Stimulated activated effector memory CD8-positive, alpha-beta T cell treated with anti-CD3 and anti-CD28 coated beads, Interleukin-12 subunit alpha, Interleukin-12 subunit beta, amount 100 ng/mL, for 72 hours (primary cell): ENCODE measurements around the gene P2RY4.
"Not testable (repeated sequence)": the region's sequence is repeated elsewhere in the genome, so short reads cannot be mapped to it uniquely, and the experiment has no call there.

ENCODE experiments used
- ATAC-seq: fragments of 150-1000 bp; cut with Tn5 transposase; 2 replicates; pipeline ENCODE4 v1.10.0; 2021
- DNase-seq, 2 donors: peaks; one replicate each; pipeline ENCODE4 v3.0.0; 2021 to 2022; ENCODE audit warnings: low spot score in 2 of 2
- H3K27ac Mint-ChIP-seq: one replicate; pipeline ENCODE4 v1.8.0; 2022; ENCODE audit warnings: mild to moderate bottlenecking, mixed read lengths
- H3K36me3 Mint-ChIP-seq: one replicate; pipeline ENCODE4 v1.8.0; 2022; ENCODE audit warnings: mild to moderate bottlenecking, mixed read lengths
- H3K4me1 Mint-ChIP-seq: one replicate; pipeline ENCODE4 v1.8.0; 2022; ENCODE audit warnings: mixed read lengths
- H3K4me3 Mint-ChIP-seq: one replicate; pipeline ENCODE4 v1.8.0; 2022; ENCODE audit warnings: mild to moderate bottlenecking, mixed read lengths
- H3K9me3 Mint-ChIP-seq: one replicate; pipeline ENCODE4 v1.8.0; 2022; ENCODE audit warnings: mixed read lengths

The P2RY4 gene

GRCh38 chrX:70260104-70260503 is at the start of gene P2RY4:
Gene P2RY4 (minus strand): TSS chrX:70260204. CDS start chrX:70259624, 580 bp downstream.
- H3K4me3 Mint-ChIP-seq: no peak within 1 kb of the TSS
- ATAC-seq (no peak), DNase-seq (no peak)
- no peak within 1 kb of the TSS for H3K27ac Mint-ChIP-seq
- H3K4me1 Mint-ChIP-seq: no peaks in the 10 kb centered on the region
- H3K36me3 Mint-ChIP-seq: no peaks in the 10 kb centered on the region
- no peaks in the 10 kb centered on the region for H3K9me3 Mint-ChIP-seq

DNA sequence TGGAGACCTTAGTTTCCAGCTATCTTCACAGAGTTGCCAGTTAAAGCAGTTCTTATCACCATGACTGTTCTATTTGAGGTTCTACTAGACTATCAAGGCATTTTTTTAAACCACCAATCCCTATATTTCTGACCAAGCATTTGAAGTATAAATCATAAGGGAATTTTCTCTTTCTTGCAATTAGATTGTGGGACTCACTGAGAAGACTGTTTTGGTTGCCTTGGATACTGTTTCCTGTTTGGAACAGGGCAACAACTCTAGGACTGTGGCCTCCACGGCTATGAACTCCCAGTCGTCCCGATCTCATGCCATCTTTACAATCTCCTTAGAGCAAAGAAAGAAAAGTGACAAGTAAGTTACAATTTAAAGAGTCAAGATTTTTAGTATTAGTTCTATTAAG is 41.7 kb upstream of the P2RY4 start:
- Mint-ChIP-seq H3K27ac (peak overlapping the region; percentile 29), H3K4me3 (no peak overlapping the region), H3K4me1 (no peaks in the 10 kb centered on the region), H3K36me3 (peaks cover 11% of the 10 kb centered on the region), H3K9me3 (no peaks in the 10 kb centered on the region)
- ATAC-seq (no peak), DNase-seq (no peak)

- ATAC-seq (no peak), DNase-seq (no peak)
- Mint-ChIP-seq H3K27ac (no peak overlapping the region), H3K4me1 (no peaks in the 10 kb centered on the region), H3K36me3 (no peaks in the 10 kb centered on the region), H3K9me3 (no peaks in the 10 kb centered on the region), H3K4me3 (no peak overlapping the region)
Observed at GRCh38 chrX:70293621-70294020, 33.6 kb upstream of the P2RY4 start.

GRCh38 chrX:70292788-70293187 is 32.8 kb upstream of the P2RY4 start:
- Mint-ChIP-seq H3K9me3 (no peaks in the 10 kb centered on the region), H3K27ac (no peak overlapping the region), H3K4me1 (no peaks in the 10 kb centered on the region), H3K4me3 (no peak overlapping the region), H3K36me3 (no peaks in the 10 kb centered on the region)
- no peak for DNase-seq
- no peak for ATAC-seq

- peak within 1 kb of the TSS; percentile 78 for H3K4me3 Mint-ChIP-seq
- H3K36me3 Mint-ChIP-seq: peaks cover 19% of the 10 kb centered on the region
- DNase-seq: peak; percentile 60 to 86
- H3K4me1 Mint-ChIP-seq: no peaks in the 10 kb centered on the region
- ATAC-seq: peak; percentile 99
- no peaks in the 10 kb centered on the region for H3K9me3 Mint-ChIP-seq
- peak within 1 kb of the TSS; percentile 80 for H3K27ac Mint-ChIP-seq
Observed at GRCh38 chrX:70289793-70290770, 30.1 kb upstream of the P2RY4 start, which contains the start of the genes KIF4A and PDZD11. Gene KIF4A (plus strand): TSS chrX:70290104. CDS start chrX:70290459, 355 bp downstream. Gene PDZD11 (minus strand): TSS chrX:70289927. CDS start chrX:70289341, 586 bp downstream.

DNA sequence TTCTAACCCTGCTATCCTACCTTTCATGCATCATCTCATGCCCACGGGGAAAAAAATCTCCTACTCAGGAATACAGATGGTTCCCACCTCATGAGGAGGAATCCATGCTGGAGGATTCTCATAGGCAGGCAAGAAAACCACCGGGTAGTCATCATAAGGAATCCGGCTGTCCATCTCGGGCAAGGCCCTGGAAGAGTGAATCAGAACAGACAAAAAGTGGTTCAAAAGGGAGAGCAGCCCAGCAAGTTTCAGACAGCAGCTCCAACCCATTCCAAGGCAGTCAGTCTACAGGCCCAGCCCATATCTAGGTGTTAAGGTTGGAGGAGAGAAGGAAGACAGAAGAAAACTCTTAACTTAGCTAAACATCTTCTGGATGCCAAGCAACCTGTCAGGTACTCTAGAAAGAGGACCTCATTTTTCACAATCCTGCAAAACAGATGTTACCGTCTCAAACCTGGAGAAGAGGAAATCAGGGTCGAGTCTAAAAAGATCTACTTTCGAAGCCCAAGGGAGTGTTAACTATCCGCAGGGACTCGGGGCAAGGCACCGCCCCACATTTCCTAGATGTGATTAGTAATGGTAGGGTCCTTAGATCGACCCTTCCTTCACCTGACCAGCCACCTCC is 29.3 kb upstream of the P2RY4 start:
- no peak for ATAC-seq
- no peaks in the 10 kb centered on the region for H3K4me1 Mint-ChIP-seq
- H3K9me3 Mint-ChIP-seq: no peaks in the 10 kb centered on the region
- H3K36me3 Mint-ChIP-seq: peaks cover 20% of the 10 kb centered on the region
- peak overlapping the region; percentile 80 for H3K27ac Mint-ChIP-seq
- DNase-seq: no peak
- peak overlapping the region; percentile 78 for H3K4me3 Mint-ChIP-seq

DNA sequence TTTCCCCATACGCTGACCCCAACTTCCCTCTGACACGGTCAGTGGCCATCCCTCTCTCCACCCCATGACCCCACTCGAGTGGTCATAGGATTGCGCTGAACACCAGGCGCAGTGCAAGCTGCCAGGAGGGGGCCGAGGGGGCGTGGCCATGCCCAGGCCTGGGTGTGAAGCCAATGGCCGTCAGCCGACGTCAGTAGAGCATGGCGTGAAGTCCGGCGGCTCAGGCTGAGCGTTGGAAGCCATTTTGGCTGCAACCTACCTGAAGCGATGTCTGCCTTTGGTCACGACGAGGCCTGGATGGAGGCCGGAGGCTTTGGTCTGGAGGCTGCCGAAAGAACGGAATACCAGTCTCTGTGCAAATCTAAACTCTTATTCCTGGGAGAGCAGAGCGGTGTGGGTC is 21.9 kb upstream of the P2RY4 start, which contains the start of gene RAB41:
TSS of gene RAB41 (plus strand) at position 222 of the 400 bp plus-strand sequence. CDS start at position 268, 46 bp downstream.
- H3K4me3 Mint-ChIP-seq: no peak within 1 kb of the TSS
- DNase-seq: no peak
- no peaks in the 10 kb centered on the region for H3K9me3 Mint-ChIP-seq
- H3K27ac Mint-ChIP-seq: no peak within 1 kb of the TSS
- peaks cover 18% of the 10 kb centered on the region for H3K36me3 Mint-ChIP-seq
- H3K4me1 Mint-ChIP-seq: no peaks in the 10 kb centered on the region
- no peak for ATAC-seq

- Mint-ChIP-seq H3K9me3 (no peaks in the 10 kb centered on the region), H3K4me1 (no peaks in the 10 kb centered on the region), H3K27ac (no peak overlapping the region), H3K4me3 (no peak overlapping the region), H3K36me3 (peaks cover 6% of the 10 kb centered on the region)
- ATAC-seq: no peak
- no peak for DNase-seq
Observed at GRCh38 chrX:70280573-70280972, 20.6 kb upstream of the P2RY4 start.

- Mint-ChIP-seq H3K9me3 (no peaks in the 10 kb centered on the region), H3K27ac (no peak overlapping the region), H3K4me3 (no peak overlapping the region), H3K36me3 (no peaks in the 10 kb centered on the region), H3K4me1 (no peaks in the 10 kb centered on the region)
- DNase-seq (no peak), ATAC-seq (no peak)
Observed at GRCh38 chrX:70279081-70279480, 19.1 kb upstream of the P2RY4 start.

DNA sequence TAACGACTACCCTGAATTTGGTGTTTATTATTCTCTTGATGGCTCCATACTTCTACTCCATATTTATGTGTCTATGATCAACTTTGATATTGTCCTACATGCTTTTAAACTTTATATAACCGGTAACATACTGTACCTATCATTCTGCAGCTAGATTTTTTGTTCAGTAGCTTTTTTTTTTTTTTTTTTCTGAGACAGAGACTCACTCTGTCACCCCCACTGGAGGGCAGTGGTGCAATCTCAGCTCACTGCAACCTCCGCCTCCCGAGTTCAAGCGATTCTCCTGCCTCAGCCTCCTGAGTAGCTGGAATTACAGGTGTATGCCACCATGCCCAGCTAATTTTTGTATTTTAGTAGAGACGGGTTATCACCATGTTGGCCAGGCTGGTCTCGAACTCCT is 14.0 kb upstream of the P2RY4 start:
- H3K27ac Mint-ChIP-seq, DNase-seq, H3K9me3 Mint-ChIP-seq, H3K36me3 Mint-ChIP-seq, H3K4me1 Mint-ChIP-seq, ATAC-seq, H3K4me3 Mint-ChIP-seq: not testable (repeated sequence)

DNA sequence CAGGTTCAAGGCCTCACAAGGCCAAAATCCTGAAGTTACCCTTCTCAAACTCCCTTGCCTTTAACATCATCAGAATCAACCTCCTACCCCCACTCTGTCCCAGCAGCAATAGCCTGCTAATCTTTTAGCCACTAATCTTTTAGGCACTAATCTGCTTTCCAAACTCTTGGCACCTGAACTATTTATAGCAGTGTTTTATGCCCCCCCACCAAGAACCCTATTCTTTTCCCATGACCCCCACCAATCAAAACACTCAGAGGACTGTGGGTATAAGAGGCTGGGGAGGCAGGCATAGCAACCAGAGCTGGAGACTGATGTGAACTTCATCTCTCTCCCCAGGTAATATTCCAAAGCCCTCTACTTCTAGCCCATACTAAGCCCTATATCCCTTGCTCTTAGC is 8.0 kb upstream of the P2RY4 start, which contains the start of gene ARR3:
TSS of gene ARR3 (plus strand) at position 301 of the 400 bp plus-strand sequence. CDS start 1,052 bp downstream, outside the sequence.
- Mint-ChIP-seq H3K4me1 (no peaks in the 10 kb centered on the region), H3K9me3 (no peaks in the 10 kb centered on the region), H3K36me3 (no peaks in the 10 kb centered on the region), H3K27ac (no peak within 1 kb of the TSS), H3K4me3 (no peak within 1 kb of the TSS)
- ATAC-seq (no peak), DNase-seq (no peak)

DNA sequence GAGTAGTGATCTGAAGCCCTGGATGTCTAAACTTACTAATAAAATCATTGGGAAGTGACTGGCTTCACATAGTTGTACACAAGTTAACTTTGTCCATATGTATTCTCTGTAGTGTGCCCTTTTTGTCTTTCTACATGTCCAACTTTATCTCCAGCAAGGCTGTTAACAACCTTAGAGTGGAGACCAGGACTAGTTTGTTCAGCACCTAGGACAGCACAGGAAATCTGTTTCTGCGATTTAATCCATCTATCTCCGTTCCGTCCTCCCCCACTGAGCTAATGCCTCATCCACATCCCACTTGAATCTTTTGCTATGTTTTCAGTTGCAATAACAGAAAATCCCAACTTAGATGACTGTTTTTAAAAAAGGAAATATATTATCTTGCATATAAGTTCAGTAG is 4.8 kb upstream of the P2RY4 start:
- DNase-seq (no peak), ATAC-seq (no peak)
- Mint-ChIP-seq H3K9me3 (no peaks in the 10 kb centered on the region), H3K4me1 (no peaks in the 10 kb centered on the region), H3K4me3 (no peak overlapping the region), H3K36me3 (no peaks in the 10 kb centered on the region), H3K27ac (no peak overlapping the region)

GRCh38 chrX:70262952-70263567 is 3.1 kb upstream of the P2RY4 start:
- Mint-ChIP-seq H3K4me1 (no peaks in the 10 kb centered on the region), H3K27ac (no peak overlapping the region), H3K9me3 (no peaks in the 10 kb centered on the region), H3K4me3 (no peak overlapping the region), H3K36me3 (no peaks in the 10 kb centered on the region)
- peak; percentile 53 for ATAC-seq
- DNase-seq: peak in 1 of 2 donors; percentile 50

DNA sequence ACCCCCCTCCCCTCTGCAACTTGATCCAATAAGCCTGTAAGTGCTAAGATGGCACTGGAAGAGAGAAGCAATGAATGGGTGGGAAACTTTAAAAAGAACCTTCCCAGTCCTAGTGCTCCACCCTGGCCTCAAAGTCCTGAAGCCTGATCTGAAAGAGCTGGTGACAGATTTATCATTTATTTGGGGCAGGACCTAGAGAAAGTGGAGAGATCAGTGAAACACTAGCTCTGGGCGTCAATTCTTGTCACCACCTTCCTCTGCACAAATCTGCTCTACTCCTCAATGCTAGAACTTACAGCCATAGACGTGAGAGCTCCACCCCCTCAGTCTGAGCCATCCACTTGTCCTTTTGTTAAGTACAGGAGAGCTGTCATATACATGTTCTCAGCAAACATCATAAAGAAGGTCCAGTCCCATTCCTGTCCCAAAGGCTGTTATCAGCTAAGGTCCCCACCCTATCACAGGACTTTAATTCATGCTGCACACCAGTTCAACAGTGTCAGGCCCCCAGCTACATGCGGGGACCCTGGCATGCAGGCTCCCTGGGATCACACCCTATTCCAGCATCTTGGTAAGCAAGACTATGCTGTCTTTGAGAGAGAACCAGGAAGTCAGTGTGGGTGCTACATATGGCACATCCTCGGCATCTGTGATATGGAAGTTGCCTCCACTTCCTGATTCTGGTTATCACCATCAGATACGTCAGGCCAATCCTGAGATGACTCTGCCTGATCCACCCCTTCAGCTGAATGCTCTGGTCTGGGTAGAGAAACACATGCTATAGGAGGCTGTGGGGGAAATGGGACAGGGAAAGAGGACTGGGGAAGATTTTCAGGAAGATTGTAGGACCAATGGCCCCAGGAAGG is 2.3 kb downstream of the P2RY4 start:
- Mint-ChIP-seq H3K4me3 (no peak overlapping the region), H3K27ac (no peak overlapping the region), H3K36me3 (no peaks in the 10 kb centered on the region), H3K9me3 (no peaks in the 10 kb centered on the region), H3K4me1 (peaks cover 5% of the 10 kb centered on the region)
- no peak for DNase-seq
- ATAC-seq: no peak
